AG20443 (cell line): Measurements from ENCODE around the gene NCOA7.
"Not testable (repeated sequence)": the region's sequence is repeated elsewhere in the genome, so short reads cannot be mapped to it uniquely, and the experiment has no call there.

Source experiments
- DNase-seq: peaks from one replicate; pipeline ENCODE4 v3.0.0; 2012; ENCODE audit warnings: low spot score, mixed read lengths

NCOA7 gene

GRCh38 chr6:125918681-125919566, 128.2 kb downstream of the NCOA7 start:
- peak; percentile 66 for DNase-seq

GRCh38 chr6:125919618-125920017, 128.9 kb downstream of the NCOA7 start:
- no peak for DNase-seq

- DNase-seq = no peak
These were observed 131.6 kb downstream of the NCOA7 start for GRCh38 chr6:125922322-125922860.

GRCh38 chr6:125923366-125923877, 132.7 kb downstream of the NCOA7 start:
- DNase-seq = no peak

- peak; percentile 15 for DNase-seq
These were observed 133.4 kb downstream of the NCOA7 start for GRCh38 chr6:125924169-125924568.

- no peak for DNase-seq
These were observed 134.1 kb downstream of the NCOA7 start for GRCh38 chr6:125924697-125925358.

- DNase-seq = no peak
These were observed 136.0 kb downstream of the NCOA7 start for GRCh38 chr6:125926711-125927110.

GRCh38 chr6:125927761-125928160, 137.0 kb downstream of the NCOA7 start:
- DNase-seq = no peak

- DNase-seq = peak; percentile 23
These were observed 140.1 kb downstream of the NCOA7 start for GRCh38 chr6:125930765-125931418.

- DNase-seq = no peak
These were observed 141.1 kb downstream of the NCOA7 start for GRCh38 chr6:125931733-125932450.

- DNase-seq = no peak
These were observed 141.7 kb downstream of the NCOA7 start for GRCh38 chr6:125932451-125932795.

GRCh38 chr6:125935520-125935919, 144.8 kb downstream of the NCOA7 start:
- DNase-seq = not testable (repeated sequence)

- DNase-seq = no peak
These were observed 148.3 kb downstream of the NCOA7 start for GRCh38 chr6:125939026-125939425.

GRCh38 chr6:125939791-125940190, 149.0 kb downstream of the NCOA7 start:
- no peak for DNase-seq

GRCh38 chr6:125940247-125941041, 149.7 kb downstream of the NCOA7 start:
- DNase-seq = peak; percentile 49

GRCh38 chr6:125942672-125943527, 152.1 kb downstream of the NCOA7 start:
- no peak for DNase-seq

- DNase-seq = no peak
These were observed 153.0 kb downstream of the NCOA7 start for GRCh38 chr6:125943528-125944433.

- DNase-seq = peak; percentile 44
These were observed 153.7 kb downstream of the NCOA7 start for GRCh38 chr6:125944434-125944816.

- DNase-seq = no peak
These were observed 154.1 kb downstream of the NCOA7 start for GRCh38 chr6:125944896-125945295.
